GM11168 (cell line): Measurements from ENCODE around the gene GGACT.

Experiments
- in situ Hi-C: fragments of 300-500 bp; cut with MboI; formaldehyde crosslinking; loops from one replicate; pipeline ENCODE4 v1.12.0; 2022; ENCODE audit warnings: low sequenced_read_pairs; ENCODE audit not compliant: unreplicated experiment

GGACT gene

DNA sequence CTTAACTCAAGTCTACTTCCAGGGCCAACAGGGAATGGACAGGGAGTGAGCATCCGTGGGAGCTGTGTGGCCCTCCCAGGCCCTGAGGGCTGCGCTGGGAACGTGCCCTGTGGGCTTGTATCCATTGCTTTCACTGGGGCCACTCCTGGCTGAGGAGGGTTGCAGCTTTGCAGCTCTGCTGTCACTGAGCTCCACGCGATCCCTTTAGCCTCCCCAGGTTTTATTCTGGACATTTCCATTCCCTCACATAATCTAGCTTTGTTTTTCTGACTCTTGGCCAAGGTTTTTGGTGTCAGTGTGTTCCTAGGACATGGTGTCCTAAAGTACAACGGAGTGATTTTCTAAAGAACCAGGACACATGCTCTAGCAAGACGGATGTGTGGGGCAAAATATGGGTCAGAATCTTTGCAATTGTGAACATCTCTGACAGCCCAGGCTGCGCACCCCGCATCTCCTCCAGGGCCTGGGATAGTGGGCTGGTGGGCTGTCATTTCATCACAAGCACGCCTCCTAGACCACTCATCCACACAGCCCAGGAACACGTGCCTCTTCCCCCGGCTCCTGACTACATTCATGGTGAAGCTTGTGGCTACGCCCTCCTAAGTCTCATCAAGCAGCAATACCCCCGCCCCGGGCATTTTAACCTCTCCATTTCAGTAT, 28.0 kb downstream of the GGACT start:
- in situ Hi-C loops: loop anchor here (10.0 kb wide), 1 partner anchor 564 kb away; no protein-coding TSS in a partner anchor

DNA sequence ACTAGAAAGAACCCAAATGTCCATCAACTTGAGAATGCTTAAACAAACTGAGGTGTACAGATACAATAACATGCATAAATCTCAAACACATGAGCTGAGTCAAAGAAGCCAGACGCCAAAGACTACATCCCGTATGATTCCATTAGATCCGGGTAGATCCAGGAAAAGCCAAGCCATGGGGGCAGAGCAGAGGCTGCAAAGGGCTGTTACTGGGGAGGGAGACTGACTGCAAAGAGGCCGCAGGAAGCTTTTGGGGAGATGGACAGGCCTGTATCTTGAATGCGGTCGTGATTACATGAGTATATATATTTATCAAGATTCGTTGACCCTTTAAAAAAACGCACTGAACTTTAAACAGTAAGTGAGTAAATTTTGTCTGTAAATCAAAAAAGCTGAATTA, 28.7 kb downstream of the GGACT start:
- in situ Hi-C loops: loop anchor here (10.0 kb wide), 1 partner anchor 565 kb away; no protein-coding TSS in a partner anchor

DNA sequence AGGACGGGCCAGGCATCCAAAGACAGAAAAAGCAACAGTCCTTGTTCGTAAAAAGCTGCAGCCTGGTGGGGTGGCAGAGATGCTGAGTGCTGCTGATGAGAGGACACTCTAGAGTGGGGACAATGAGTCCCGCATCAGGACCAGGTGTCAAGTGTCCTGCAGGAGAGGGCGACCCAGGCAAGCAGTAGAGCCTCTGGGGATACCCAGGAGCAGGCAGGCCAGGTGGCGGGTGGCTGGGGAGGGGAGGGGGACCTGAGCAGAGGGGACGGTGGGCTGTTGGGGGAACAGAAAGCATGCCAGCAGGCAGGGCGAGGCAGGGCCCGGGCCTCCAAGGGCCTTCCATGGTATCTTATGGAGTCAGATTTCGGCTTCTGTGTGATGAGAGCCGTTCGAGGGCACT, 35.8 kb downstream of the GGACT start:
- in situ Hi-C loops: no loop called here

DNA sequence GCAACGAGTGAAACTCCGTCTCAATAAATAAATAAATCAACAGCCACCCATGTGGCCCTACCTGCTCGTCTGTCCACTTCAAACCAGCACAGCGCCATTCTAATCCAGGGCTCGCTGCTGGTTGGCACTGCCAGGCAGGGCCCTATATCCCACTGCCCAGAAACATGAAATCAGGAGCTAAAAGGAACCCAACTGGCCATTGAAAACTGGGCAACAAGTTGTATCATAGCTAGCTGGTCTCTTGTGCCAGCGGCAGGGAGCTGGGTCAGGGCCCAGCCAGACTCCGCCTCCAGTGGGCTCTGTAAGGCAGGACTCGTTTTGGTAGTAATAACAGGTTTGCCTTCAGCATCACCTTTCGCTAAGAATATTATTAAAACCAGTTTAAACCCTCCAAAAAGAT, 39.3 kb downstream of the GGACT start:
- in situ Hi-C loops: loop anchor here (25.0 kb wide), 2 partner anchors 637 to 887 kb away; no protein-coding TSS in a partner anchor

DNA sequence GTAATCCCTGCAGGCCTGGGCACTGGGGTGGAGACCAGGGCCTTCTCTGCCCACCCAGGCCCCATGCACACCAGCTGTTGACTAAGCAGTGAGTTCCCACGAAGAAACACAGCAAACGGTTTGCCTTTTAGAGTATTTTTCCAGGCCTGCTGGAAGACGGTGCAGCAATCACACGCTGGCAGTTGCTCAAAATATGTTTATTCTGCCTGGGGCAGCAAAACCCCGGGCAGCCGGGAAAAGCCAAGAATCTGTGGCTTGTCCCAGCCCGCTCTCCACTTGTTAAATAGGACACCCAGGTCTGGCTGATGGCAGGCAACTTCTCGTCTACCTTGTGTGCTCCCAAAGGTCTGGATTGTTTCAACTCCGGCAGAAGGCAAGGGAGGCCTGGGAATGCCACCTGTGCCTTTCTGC, 40.8 kb downstream of the GGACT start:
- in situ Hi-C loops: loop anchor here (25.0 kb wide), 2 partner anchors 635 to 885 kb away; no protein-coding TSS in a partner anchor

DNA sequence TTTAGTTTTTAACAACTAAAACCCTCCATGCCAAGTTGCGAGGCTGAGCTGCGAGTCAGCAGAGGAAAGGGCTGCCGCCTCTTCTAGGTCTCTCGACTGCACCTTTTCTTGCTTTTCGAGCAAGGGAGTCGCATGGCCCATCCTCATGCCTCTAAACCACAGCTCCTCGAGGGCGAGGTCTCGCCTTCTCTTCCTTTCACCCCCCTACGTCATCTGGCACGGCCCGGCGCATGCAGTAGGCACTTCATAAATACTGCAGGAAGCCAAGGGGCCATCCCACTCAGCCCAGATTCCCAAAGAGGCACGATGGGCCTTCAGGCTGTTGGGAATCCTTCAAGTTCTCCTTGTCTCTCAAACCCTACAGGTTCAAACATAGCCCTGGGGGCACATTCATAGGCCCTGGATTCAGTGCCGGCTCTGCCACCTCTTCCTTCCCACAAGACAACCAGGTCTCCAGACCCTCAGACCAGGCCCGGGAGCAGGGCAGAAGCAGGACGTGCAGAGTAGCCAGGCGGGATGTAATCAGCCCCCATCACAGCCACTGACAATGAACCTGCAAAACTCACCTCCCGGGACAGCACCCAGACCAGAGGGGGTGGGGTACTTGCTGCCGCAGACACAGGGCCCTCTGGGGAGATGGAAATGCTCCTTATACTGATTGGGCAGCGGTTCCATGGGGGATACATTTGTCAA, 41.7 kb downstream of the GGACT start:
- in situ Hi-C loops: loop anchor here (25.0 kb wide), 2 partner anchors 635 to 885 kb away; no protein-coding TSS in a partner anchor

DNA sequence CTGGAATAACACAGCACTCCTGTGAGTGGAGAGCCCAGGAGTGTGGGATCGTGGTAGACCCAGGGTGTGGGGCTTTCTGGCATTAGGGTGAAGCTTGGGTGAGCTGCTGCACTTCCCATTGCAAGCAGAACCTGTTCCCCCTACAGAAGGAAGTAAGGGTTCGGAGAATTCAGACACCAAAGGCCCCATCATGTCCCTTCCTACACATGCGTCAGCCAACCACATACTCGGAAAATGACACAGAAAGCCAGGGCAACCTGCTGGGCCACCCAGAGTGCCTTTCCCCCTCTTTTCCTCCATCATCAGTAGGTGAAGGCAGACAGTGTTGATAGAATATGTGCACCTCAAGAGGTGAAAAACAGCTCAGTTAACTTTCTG, 42.9 kb downstream of the GGACT start:
- in situ Hi-C loops: loop anchor here (25.0 kb wide), 2 partner anchors 633 to 883 kb away; no protein-coding TSS in a partner anchor

DNA sequence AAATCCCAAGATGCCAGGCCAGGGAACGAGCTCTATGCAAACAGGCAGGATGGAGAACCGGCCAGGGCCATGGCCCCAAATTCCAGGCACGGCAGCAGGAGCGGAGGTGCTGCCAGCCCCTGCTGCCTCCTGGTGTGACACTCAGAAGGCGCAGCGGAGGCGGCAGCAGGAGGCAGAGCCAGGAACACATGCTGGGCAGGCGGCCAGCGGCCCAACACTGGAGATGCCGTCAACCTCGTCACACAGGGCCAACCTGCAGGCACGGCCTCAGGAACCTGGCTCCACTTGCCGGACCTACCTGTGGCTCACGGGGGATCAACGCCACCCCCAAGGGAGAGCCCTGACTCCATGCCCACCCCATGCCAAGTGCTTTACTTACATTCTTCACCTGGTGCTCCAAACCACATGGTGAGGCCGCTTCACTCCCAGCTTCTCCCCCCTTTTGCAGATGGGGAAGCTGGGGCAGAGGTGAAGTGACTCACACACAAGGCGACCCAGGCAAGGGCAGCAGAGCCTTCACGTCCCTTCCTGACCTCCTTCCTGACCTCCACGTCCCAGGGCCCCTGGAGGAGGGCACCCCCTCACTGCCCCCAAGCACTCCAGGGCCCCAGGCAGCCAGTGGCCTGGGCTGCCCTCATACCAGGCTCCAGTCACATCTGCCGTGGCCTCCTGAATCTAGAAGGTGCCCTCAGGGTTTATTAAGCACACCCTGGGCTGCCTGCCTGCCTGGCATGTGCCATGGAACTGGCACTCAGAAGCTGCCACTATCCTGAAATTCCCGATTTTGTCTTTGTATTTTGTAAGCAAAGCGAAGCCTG, 43.5 kb downstream of the GGACT start:
- in situ Hi-C loops: loop anchor here (25.0 kb wide), 2 partner anchors 633 to 883 kb away; no protein-coding TSS in a partner anchor

DNA sequence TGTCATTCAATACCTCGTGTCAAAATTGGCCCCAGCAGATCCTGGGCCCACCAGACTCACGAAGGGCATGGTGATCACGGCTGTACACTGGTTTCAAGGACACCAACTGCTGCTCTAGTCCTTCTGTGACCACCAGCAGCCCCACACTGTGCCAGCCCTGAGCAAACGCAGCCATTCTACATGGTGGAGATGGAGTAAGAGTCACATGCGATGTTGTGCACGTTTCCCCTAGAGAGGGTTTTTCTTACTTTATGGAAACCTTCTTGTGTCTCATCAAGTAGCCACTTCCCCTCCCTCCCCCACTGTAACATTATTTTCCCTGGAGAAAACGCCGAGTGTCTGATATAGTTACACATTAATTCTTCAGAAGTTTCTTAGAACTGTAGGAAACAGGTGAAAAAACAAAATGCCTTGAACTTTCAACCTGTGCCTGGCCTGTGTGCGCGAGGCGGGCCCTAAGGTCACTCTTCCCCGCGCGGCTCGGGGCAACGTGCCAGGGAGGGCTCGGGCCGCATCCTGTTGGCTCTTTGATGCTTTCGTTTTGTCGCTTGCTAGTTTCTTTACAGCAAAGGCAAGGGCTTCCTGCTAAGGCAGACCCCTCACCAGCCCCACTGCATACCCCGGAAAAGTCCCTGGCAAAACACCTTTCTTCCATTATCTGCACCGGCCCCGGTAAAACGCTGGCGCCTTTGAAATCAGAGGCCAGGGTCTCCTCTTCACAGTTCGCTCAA, 44.6 kb downstream of the GGACT start:
- in situ Hi-C loops: loop anchor here (25.0 kb wide), 2 partner anchors 632 to 882 kb away; no protein-coding TSS in a partner anchor

DNA sequence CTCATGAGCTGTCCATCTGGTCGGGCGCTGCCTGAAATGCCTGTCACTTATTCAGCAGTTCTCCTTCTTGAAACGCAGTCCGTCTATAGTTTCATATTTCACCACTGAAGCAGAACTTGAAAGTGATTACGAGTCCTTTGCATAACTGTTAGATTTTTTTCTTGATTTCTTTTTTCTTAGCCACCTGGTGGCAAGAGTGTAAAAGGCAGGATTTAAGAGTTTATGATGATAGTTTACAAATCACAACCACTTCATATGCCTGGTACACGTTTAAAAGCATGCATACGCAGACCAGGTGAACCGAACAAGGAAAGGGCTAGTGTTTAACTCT, 45.8 kb downstream of the GGACT start:
- in situ Hi-C loops: loop anchor here (25.0 kb wide), 2 partner anchors 630 to 880 kb away; no protein-coding TSS in a partner anchor

DNA sequence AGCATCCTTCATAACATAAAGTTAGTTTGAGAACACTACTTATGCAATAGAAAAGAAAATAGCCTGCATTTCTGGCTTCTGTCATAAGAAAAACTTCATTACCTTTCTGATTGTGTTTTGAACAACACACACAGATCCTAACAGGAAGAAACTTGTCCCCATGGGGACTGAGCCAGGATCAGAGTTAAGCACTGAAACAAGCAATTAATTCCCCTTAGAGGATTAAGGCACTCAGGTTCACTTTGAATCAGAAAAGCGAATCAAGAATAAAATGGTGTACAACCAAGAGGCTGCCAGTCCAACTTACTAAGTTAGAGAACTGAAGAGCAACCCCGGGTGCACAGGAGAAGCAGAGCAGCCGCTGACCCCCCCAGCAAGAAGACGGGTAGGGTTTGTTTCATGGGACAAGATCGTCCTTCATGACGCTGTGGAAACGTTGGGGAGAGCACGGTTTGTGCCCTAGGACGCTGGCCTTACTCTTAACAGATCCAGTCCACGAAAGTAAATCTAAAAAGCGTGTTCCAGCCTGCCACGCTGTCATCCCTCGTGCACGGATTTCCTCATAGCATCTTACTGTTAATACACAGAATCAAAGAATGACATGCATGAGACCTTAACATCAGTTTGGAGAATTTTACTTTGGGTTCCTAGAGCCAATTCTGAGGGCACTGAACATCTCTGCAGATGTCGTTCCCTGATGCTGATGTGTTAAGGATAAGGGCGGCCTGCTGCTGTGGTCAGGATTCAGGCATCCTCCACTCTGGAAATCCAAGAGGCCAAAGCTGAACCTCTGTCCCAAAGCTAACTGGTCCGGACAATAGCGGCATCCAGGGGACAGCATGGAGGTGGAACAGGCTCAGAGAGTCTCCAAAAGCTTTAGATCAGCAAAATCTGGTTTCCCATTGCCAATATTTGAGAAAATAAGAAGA, 46.4 kb downstream of the GGACT start:
- in situ Hi-C loops: loop anchor here (25.0 kb wide), 2 partner anchors 630 to 880 kb away; no protein-coding TSS in a partner anchor

DNA sequence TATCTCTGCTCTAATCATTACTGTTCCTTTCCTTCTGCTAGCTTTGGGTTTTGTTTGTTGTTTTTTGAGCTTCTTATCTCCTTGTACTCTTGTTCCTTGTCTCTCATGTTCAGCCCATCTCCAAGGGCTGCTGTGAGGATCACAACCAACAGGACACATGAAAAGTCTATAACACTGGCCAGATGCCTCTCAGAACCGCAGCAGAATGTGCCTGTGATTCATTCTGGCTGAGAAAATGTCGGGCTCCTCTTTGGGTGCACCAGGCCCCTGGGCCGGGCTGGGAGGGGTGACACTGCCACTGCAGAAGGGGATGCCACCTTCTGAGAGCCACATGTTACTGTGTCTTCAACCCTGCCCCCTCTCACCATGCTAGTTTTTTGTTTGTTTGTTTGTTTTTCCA, 48.0 kb downstream of the GGACT start:
- in situ Hi-C loops: loop anchor here (25.0 kb wide), 2 partner anchors 628 to 878 kb away; no protein-coding TSS in a partner anchor

DNA sequence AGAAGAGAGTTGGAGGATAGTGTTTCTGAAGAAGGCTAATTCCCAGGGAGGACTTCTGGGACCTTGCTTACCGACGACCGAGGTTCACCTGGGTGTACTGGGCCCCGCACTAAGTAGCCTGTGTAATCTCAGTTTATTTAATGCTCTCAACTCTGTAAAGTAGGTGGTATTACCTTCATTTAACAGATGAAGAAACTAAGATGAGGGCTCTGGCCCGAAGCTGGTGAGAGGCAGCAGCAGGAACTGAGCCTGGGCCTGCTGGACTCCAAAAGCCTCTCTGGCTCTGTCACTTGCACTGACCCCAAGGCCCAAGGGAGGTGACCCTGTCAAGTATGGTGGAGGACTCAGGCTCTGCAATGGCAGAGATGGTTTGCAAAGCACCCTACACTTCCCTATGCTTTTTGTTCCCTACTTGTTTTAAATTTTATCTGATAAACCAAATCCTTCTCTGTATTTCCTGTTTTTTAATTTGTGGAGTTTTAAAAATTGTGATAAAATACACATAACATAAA, 50.6 kb downstream of the GGACT start:
- in situ Hi-C loops: loop anchor here (25.0 kb wide), 2 partner anchors 626 to 876 kb away; no protein-coding TSS in a partner anchor

DNA sequence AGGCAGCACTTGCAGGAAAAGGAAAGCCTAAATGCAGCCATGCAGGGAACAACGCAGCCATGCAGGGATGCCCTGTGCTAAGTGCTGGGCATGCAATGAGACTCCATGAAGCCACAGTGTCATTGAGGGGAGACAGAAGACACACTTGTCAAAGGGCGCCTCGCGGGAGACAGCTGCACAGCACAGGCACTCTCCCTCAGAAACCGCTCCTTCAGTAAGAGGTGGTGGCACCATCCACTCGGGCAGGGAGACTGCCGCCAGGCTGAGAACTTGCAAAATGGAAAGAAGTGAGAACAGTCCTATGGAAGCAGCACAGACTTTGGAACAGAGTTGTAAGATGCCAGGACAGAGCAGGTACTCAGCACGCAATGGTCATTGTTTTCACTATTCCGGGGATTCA, 51.1 kb downstream of the GGACT start:
- in situ Hi-C loops: loop anchor here (25.0 kb wide), 2 partner anchors 625 to 875 kb away; no protein-coding TSS in a partner anchor

DNA sequence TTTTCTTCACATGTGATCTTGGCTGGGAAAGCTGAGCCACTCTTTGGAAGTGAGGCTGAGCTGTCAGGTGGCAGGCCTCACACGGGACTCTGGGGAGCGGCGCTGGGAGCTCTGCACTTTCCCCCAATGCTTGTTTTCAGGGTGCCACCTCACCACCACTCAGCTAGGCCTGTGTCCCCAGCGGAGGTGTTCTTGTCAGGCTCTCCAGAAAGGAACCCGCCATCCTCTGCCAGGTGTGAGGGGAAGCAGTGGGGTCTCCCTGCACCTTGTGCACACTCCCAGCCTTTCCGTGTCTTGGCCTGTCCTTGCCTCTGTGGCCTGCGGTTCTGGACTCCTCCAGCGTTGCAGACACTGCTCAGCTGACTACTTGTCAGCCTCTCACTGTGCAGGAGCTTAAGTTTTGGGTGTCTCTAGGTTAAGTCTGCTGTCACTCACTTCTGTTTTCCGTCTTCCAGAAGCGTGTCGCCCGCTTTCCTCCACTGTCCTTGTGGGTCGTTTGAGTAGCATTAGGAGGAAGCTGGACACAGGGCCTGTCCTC, 51.9 kb downstream of the GGACT start:
- in situ Hi-C loops: loop anchor here (25.0 kb wide), 2 partner anchors 624 to 874 kb away; no protein-coding TSS in a partner anchor

DNA sequence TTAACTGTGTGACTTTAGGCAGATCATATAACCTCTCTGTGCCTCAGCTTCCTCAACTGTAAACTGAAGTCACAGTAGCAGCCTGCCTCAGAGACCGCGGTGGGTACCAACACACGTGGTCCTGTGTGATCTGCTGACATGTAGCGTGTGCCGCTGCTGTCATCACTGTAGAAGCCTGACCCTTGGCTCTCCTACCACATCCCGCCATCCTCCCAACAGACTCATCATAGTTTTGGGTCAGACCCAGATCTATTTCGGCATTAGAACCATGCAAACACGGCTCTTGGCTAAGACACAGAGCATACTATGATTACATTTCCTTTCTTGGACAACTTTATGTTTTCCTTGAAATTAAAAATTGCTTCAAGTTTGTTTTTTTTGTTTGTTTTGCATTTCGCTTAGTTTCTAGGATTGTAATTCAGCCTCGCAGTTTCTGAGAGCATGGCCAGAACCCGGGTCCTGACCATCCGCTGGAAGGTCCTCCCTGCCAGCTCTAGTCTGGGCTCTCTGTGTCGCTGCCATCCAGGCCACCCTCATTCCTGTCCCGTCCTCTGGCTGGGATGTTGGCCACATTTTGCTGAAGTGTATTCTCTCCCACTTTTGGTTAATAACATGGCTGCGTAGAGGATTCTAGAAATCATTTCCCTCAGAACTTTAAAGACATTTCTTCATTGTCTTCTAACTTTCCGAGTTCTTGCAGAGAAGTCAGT, 53.0 kb downstream of the GGACT start:
- in situ Hi-C loops: loop anchor here (25.0 kb wide), 2 partner anchors 623 to 873 kb away; no protein-coding TSS in a partner anchor

DNA sequence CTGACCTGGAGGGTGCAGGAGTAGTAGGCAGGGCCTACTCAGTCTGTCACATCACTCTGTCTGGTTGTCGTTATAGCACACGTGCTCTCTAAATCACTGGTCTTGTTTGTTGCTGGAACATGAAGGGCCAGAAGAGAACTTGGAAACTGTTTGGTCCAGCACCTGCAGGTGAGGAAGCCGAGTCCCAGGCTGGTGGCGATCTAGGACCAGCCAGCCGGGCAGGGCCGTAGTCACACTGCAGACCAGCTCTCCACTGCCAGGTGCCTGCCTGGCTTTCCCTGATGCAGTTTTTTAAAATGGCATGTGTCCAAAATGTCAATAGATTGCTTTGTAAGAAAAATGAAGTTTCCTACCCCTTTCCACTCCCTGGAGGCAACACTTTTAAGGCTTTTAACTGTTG, 53.7 kb downstream of the GGACT start:
- in situ Hi-C loops: loop anchor here (25.0 kb wide), 2 partner anchors 623 to 873 kb away; no protein-coding TSS in a partner anchor
